ENCODE data around the gene KCNJ10.
A peak's percentile ranks its signal among the peaks of the same experiment; 100 is the strongest.

The KCNJ10 gene

DNA sequence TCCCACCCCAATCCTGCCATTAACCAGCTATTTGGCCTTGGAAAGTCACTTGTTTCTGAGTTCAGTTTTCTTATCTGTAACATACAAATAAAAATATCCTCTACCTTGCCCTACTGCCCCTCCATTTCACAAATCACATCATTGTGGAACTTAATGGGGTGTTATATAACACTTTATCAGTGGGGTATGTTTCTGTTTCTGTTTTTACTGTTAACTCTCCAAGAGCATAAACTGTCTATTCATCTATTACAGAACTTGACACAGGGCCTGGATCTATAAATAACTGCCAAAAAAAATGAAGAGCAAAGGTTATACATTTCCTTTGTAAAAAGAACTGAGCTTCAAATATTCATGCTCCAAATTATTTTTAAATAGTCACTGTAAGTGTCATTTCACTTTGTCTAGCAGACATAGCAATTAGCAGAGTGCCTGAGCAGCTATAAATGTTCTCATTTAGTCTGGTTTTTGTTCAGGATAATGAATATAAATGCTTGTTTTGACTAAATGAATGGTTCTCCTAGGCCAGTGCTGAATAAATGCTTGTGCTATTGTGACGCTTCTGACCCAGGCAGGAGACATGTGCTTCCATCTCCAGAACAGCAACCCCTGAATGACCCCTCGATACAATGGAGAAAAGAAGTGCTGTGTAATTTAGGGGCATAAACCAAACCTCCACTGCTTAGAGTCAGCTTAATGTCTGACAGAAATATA, 45.6 kb downstream of the KCNJ10 start:
- DNase-seq (ENCODE audit: low spot score) = no peak

DNA sequence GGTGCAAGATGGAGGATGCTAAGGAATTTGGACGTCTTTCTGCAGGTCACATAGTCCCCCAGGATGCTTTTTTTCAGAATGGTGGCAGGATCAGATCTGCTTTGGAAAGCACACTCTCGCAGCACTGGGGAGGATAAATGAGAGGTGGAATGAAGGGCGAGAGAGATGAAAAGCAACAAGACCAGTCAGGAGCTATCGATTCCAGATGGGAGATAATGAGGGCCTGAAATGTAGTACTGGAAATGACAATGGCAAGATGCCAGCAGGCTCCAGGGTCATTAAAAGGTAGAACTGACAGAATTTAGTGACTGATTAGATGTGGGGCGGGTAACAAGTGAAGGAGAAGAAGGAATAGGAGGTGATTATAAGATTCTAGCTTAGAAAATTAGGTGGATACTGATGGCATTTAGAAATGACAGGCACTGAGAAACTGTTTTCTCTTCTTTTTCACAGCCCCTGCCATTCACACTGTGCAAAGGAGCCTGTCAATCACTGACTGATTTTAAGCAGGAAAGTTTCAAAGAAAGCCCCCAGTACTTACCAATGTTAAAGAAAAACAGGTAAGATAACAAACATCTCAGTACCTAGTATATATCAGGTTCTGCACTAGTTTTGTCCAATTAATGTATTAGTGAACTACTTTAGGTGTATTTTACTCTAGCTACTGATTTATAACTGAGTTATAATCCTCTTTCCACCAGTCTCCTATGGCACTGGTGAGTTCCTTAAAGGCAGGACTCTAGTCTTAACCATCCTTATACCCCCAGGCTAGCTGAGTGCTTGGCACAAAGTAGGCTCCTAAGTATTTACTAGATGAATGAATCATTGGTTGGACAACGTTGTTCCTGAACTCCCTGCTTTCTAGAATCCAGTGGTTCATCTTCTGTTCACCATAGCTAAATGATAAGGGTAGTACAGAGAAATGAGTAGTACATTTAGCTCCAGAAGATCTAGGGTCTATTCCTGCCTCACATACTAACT, 47.3 kb downstream of the KCNJ10 start:
- DNase-seq (ENCODE audit: low spot score) = no peak

DNA sequence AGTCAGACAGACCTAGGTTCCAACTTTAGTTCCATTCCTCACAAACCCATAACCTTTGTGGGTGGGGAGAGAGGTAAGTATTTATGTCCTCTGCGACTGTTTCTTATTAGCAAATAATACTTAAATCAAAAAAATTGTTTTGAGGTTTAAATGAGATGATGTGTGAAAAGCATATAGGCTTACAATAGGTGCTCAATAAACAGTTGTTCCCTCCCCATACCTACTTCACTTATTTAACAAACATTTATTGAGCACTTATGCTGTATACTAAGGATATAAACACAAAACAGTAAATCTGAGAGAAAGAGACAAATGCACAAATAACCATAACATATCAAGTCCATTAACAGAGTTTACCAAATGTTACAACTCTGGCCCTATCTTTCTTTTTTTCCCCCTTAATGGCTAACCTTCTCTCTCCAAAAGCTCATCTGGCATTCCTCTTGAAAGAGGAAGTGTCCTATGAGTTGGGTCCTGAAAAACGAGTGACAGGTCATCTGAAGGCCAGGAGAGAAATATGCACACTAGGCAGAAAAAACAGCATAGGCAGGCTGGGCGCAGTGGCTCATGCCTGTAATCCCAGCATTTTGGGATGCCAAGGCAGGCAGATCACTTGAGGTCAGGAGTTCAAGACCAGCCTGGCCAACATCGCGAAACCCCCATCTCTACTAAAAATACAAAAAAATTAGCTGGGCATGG, 48.4 kb downstream of the KCNJ10 start:
- DNase-seq (ENCODE audit: low spot score) = no peak

DNA sequence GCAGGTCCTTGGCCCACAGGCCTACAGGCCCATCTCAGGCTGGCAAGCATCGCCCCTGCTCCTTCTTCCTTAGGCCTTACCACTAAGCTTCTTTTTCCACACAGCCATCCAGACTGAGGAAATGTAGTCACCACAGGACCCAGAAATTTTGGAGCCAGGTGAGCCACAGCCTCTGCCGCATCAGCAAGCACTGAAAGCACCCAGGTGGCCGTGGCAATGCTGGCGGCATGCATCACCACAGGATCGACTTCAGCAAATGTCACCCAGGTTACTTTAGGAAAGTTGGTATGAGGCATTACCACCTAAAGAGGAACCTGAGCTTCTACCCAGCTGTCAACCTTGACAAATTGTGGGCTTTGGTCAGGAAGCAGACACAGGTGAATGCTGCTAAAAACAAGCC, 49.8 kb downstream of the KCNJ10 start:
- DNase-seq (ENCODE audit: low spot score) = no peak

DNA sequence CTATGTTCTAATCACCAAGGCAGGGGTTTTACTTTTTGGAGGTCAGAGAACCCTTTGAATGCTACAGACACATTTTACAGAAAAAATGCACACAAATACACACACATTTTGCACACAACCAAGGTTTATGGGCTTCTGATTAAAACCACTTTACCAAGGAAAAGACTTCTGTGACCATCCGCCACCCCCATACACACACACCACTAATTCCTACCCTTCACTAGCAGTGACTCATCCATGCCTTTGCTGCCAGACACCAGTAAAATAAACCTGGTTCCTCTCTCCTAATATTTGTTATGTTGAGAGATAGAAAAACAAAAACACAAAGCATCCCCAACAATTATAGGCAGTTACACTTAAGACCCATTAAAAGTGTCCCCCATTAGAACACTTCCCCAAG, 51.1 kb downstream of the KCNJ10 start:
- DNase-seq (ENCODE audit: low spot score) = no peak

DNA sequence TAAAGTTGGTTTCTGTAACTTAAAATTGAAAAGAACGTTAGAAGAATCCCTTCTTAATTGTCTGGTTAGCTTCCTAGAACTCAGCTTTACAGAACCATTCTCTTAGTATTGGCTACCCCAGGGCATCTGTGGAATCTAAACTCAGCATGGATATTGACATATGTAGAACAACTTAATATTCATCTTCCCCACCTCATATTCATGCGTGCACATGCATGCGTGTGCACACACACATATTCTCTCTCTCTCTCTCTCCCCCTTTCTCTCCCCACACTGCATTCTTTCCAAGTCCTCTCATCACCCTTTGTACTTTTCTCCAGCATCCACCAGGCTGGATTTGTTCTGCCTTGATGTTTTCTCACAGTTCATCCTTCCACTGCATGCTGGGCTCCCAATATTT, 51.6 kb downstream of the KCNJ10 start:
- no peak for DNase-seq (ENCODE audit: low spot score)

DNA sequence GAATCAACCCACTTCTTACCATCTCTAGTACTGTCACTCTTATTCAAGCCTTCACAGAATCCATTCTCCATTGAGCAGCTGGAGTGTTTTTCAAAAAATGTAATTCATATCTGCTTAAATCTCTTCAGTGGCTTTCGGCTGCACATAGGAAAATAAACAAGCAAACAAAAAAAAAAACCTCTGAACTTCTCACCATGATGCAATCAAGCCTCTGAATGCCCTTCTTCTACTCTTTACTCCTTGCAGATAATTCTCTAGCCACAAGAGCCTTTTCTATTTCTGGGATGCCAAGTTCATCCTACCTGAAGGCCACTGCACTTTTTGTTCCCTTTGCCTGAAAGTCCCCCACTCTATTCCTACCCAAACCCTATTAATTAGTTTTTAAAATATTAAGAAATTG, 52.4 kb downstream of the KCNJ10 start:
- DNase-seq (ENCODE audit: low spot score) = no peak

DNA sequence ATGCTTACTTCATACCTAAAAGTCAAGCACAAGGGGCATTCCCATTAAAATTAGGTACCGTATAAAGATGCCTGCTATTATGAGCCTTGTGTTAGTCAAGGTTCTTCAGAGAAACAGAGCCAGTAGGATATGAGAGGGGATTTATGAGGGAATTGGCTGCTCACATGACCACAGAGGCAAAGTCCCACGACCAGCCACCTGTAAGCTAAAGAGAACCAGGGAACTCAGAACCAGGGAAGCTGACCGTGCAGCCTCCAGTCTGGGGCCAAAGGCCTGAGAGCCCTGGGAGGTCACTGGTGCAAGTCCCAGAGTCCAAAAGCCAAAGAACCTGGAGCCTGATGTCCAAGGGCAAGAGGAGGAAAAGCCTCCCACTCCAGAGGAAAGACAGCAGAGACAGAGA, 58.2 kb downstream of the KCNJ10 start:
- no peak for DNase-seq (ENCODE audit: low spot score)

DNA sequence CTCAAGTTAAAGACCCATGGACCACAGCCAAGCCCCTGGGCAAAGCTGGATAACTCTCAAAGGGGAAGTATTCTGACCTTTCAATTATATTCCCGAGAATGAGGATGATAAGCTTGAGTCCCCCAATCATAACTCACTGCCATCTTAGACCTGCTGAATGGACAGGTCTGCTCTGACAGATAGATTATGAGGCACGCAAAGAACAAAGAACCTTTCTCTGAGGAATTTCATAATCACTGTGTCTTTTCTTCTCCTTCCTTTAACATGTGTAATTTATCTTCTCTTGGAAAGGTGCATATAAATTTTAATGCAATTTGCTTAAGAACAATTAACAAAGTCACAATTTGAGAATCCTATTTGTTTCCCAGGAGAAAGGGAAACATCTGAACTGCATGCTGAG, 60.2 kb downstream of the KCNJ10 start:
- no peak for DNase-seq (ENCODE audit: low spot score)

DNA sequence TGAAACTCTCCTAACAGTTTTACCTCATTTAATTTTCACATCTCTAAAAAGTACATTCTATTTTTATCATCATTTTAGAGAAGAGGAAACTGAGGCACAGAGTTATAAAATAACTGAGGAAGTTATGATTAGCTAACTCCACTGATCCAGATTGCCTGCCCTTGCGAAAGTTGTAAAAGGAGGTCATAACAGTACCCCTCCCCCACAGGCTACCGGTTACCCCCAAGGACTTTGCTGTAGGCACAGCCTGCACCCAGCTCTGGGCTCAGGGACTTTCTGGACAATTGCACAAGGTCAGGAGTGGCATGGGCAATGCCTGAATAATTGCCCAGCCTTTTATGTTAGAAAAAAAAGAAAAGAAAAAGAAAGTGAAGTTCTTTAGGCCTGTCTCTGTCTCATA, 60.9 kb downstream of the KCNJ10 start:
- DNase-seq (ENCODE audit: low spot score) = no peak

DNA sequence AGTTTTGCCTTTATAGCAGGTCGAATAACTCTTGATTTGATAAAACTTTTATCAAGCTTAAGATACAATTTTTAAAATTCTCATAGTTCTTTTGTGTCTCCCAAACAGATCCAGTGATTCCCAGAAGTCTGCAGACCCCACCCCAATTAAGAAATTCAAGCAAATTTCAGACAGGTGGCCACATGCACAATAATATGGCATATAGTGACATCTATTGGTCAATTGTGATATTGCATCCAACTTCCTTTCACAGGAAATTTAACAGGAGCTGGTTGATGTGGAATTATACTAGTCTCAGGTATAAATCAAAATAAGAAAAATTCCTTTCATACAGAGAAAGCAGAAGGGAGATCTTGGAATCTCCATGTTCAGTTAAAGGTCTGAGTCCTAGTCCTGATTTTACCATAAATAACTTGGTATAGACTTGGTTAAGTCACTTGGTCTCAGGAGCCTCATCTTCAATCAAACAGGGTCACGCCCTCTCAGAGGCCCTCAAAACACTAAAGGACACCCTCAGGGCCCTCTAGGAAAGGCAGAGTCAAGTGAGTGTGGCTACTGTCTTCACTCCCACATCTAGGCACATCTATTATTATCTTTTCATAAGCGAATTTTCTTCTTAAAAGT, 62.3 kb downstream of the KCNJ10 start:
- DNase-seq (ENCODE audit: low spot score) = peak; percentile 80

DNA sequence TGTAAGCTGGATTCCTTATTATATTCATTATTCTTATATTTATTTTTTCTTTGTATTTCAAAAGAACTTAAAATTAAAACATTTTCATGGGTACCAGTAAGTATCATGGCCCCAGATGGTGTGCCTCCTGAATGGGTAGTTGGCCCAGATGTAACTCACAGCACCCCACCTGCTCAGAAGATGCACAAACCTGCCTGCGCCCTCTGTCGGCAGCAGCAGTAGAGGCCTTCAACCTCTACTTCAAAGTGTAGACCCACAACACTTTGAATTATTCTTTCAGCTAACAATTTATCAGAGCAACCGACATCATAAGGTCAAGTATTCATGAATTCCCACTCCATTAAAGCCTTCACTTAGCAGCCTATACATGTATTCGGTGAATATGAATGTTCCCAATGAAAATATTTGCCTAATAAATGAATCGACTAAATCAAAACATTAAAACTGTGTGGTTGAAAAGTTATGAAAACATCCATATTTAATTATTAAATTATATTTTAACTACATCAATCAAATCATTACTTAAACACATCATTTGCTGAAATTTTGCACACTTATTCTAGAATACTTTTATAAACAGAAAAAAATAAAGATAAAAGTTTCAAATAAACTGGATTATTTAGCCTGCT, 63.5 kb downstream of the KCNJ10 start:
- DNase-seq (ENCODE audit: low spot score) = peak; percentile 94

DNA sequence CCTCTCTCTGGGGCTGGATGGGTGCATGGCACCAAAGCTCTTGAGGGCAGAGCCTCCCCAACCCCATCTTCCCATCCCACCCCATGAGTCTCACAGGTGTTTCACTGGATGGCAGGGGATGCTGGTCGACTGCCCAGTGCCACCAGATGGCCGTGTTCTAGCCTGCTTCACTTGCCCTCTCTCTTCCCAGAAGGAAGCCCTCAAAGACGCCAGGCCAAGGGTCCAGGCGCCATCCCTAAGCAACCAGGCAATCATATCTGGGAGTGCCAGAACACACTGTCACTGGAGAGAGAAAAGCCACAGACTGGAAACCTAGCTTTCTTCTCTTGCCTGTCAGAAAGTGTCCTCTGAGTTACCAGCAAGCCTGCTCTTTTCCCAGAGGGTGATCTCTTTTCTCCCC, 64.9 kb downstream of the KCNJ10 start:
- no peak for DNase-seq (ENCODE audit: low spot score)

DNA sequence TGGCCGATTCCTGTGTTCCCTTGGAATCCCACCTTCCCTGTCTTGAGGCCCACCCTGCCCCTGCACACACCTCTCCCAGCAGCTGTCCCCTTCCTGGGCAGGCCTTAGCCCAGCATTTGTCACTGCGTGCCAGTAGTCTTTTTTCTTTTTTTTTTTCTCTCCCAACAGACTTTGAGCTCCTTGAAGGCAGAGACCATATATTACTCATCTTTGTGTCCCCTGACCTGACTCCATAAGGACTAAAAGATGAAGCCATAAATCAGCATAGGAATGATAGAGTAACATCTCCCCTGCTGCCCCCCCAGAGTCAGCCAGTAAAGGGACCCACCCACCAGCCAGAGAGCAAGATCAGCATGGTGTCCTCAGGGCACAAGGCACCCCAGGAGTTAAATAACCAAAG, 65.5 kb downstream of the KCNJ10 start:
- no peak for DNase-seq (ENCODE audit: low spot score)

DNA sequence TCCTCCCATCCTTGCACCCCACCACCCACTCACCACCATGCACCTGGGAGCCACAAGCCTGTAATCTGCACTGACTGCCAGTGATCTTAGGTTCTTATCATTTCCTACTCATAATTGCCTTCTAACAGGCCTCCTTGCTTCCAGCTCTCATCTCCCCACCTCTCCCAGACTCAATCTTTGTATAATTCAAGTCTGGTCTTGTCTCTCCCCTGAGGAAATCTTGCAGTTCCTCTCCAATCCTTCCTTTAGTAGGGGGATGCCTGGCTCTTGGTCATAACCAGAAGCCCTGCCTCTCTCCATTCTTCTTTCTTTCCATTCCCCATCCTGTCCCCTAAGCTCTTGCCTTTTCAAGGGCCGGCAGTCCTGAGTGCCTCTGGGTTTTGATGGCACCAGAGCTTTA, 66.0 kb downstream of the KCNJ10 start:
- DNase-seq (ENCODE audit: low spot score) = no peak

DNA sequence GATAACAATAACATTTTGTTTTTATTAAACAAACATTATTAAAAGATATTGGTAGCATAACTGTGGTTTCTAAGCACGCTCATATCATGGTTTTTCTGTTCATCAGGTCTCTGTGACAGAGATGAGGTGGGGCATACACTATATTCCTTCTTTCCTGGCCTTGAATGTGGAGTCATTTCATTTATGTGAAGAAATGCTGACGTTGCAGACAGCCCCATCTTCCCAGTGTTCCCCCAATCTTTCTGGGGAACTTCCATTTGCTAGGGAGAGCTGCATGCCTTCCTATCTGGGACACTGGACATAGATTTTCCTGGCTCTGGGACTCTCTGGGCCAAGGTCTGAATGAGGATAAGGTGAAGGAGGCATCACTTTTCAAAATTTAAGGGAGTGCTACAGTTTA, 68.5 kb downstream of the KCNJ10 start:
- DNase-seq (ENCODE audit: low spot score) = no peak

DNA sequence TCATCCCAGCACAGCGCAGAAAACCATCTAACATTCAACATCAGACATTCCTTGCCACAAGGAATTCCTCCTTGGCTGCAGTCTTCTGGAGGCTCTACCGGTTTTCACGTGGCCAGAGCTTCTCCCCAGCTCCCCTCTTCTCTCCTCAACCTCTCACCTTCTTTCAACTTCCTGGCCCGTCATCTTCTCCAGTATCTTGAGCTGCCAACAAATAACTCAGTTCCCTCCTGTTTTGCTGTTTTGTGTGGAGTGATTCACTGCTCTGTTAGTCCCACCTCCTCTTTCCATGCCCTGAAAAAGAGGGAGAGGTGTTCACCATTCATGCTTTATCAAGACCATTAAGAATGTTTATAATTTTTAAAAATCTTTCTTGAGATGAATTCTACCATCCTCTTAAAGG, 70.8 kb downstream of the KCNJ10 start:
- no peak for DNase-seq (ENCODE audit: low spot score)

DNA sequence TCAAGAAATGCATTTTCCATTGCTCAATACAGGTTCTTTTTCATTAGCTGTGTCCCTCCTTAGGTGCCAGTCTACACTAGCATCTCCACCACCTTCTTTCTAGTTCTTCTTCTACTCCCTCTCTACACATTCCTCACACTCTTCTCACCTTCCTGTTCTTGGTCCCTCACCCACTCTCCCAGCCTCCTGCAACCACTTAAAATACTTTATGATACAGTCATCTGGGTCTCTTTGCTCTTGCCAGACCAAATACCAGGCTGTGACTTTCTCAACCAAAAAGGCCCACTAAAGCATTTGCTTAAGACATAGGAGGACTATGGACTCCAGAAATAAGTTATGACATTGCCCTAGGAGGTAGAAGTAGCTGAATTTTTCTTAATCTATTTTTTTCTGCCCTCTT, 73.3 kb downstream of the KCNJ10 start:
- no peak for DNase-seq (ENCODE audit: low spot score)

DNA sequence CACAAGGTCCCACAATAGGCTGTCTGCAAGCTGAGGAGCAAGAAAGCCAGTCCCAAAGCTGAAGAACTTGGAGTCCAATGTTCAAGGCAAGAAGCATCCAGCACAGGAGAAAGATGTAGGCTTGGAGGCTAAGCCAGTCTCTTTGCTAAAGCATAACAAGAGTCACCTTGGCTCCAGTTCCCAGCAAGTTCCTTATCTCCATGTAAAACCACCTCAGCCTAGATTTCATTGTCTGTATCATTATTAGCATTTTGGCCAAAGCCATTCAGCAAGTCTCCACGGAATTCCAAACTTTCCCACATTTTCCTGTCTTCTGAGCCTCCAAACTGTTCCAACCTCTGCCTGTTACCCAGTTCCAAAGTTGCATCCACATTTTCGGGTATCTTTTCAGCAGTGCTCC, 75.1 kb downstream of the KCNJ10 start:
- no peak for DNase-seq (ENCODE audit: low spot score)

DNA sequence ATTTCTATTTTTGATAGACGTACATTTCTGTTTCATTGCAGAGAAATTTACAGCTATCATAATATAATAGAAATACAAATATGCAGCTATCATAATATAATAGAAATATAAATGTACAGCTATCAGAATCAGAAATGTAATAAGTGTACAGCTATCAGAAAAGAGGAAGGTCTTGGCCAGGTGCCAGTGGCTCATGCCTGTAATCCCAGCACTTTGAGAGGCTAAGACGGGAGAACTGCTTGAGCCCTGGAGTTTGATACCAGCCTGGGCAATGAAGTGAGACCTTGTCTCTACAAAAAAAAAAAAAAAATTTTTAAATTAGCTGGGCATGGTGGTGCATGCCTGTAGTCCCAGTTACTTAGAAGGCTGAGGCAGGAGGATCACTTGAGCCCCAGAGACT, 76.0 kb downstream of the KCNJ10 start:
- no peak for DNase-seq (ENCODE audit: low spot score)

DNA sequence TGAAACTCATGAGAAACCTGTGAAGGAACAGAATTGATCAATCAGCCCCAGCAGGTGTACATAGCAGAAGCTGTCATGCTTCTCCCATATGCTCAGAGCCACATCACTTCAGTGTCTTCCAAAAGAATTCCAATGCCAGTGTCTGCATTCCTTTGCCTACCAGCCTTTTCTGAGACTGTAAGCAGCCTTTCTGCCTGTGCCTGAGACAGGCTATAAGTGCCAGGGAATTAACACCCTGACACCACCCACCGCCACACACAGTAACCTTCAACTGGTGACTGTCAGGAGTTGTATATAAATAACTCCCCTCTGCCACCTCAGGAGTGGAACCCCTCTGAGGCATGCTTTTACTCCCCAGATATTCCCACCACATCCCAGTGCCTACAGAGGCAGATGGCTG, 77.8 kb downstream of the KCNJ10 start:
- no peak for DNase-seq (ENCODE audit: low spot score)

DNA sequence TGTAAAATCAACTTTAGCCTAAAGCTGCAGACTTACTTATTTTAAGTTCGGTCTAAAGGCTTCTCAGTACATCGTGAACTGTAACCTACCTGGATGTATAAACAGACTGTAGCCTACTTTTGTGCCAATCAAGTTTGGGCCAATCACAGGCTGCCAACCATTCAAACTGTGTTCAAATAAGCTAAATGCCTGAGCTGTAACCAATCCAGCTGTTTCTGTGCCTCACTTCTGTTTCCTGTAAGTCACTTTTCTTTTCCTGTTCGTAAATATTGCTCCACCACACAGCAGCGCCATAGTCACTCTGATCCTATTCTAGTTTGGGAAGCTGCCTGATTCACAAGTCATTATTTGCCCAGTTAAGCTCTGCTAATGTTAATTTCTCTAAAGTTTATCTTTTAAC, 78.4 kb downstream of the KCNJ10 start:
- DNase-seq (ENCODE audit: low spot score) = no peak

All from NAMALWA (cell line).